HG03175 (cell line): ENCODE results near the gene MAGI3.
"Not testable (repeated sequence)": the region's sequence is repeated elsewhere in the genome, so short reads cannot be mapped to it uniquely, and the experiment has no call there.

Experiments used
- ATAC-seq: cut with Tn5 transposase; IDR thresholded peaks from one replicate; pipeline ENCODE4 v1.9.1; 2021; ENCODE audit warnings: mild to moderate bottlenecking, moderate library complexity; ENCODE audit not compliant: unreplicated experiment

MAGI3 gene

GRCh38 chr1:113439277-113439670 is 49.0 kb downstream of the MAGI3 start:
- ATAC-seq: no peak

GRCh38 chr1:113442131-113442530 is 51.8 kb downstream of the MAGI3 start:
- ATAC-seq: no peak

- ATAC-seq: no peak
These were observed 54.5 kb downstream of the MAGI3 start for GRCh38 chr1:113444857-113445256.

GRCh38 chr1:113451710-113452109 is 61.4 kb downstream of the MAGI3 start:
- ATAC-seq: no peak

GRCh38 chr1:113452921-113453770 is 62.8 kb downstream of the MAGI3 start:
- ATAC-seq: no peak

GRCh38 chr1:113453771-113454083 is 63.4 kb downstream of the MAGI3 start:
- no peak for ATAC-seq

GRCh38 chr1:113455374-113455773 is 65.1 kb downstream of the MAGI3 start:
- ATAC-seq: no peak

- ATAC-seq: no peak
These were observed 66.7 kb downstream of the MAGI3 start for GRCh38 chr1:113456967-113457366.

- ATAC-seq: no peak
These were observed 69.0 kb downstream of the MAGI3 start for GRCh38 chr1:113459279-113459678.

- no peak for ATAC-seq
These were observed 77.7 kb downstream of the MAGI3 start for GRCh38 chr1:113467991-113468390.

GRCh38 chr1:113478427-113479195 is 88.3 kb downstream of the MAGI3 start:
- not testable (repeated sequence) for ATAC-seq

- no peak for ATAC-seq
These were observed 89.7 kb downstream of the MAGI3 start for GRCh38 chr1:113479713-113480676.

GRCh38 chr1:113485131-113485530 is 94.8 kb downstream of the MAGI3 start:
- ATAC-seq: not testable (repeated sequence)

- no peak for ATAC-seq
These were observed 98.4 kb downstream of the MAGI3 start for GRCh38 chr1:113488576-113489177.

GRCh38 chr1:113490384-113490783 is 100.1 kb downstream of the MAGI3 start:
- no peak for ATAC-seq

- ATAC-seq: no peak
These were observed 103.2 kb downstream of the MAGI3 start for GRCh38 chr1:113493533-113493932.

GRCh38 chr1:113505357-113505756 is 115.0 kb downstream of the MAGI3 start:
- ATAC-seq: no peak

- no peak for ATAC-seq
These were observed 117.4 kb downstream of the MAGI3 start for GRCh38 chr1:113507552-113508214.

GRCh38 chr1:113508364-113509164 is 118.2 kb downstream of the MAGI3 start:
- ATAC-seq: no peak
